SKM-1 treated with dmso at 0.1 percent for 144 hours (cell line): Measurements from ENCODE around the gene SLC37A1.

Source experiments
- DNase-seq: peaks from one replicate; lab custom pipeline; 2025; ENCODE audit not compliant: unreplicated experiment; lab: John Stamatoyannopoulos, UW

SLC37A1 gene

GRCh38 chr21:42590431-42591131 lies 76.9 kb downstream of the SLC37A1 start:
- DNase-seq, result no peak

GRCh38 chr21:42591170-42591869 lies 77.7 kb downstream of the SLC37A1 start:
- DNase-seq, result no peak

- no peak for DNase-seq
Measured at GRCh38 chr21:42592156-42592820, 78.6 kb downstream of the SLC37A1 start.

- DNase-seq, result no peak
Measured at GRCh38 chr21:42593007-42593814, 79.6 kb downstream of the SLC37A1 start.

- no peak for DNase-seq
Measured at GRCh38 chr21:42594616-42595282, 81.1 kb downstream of the SLC37A1 start.

GRCh38 chr21:42595283-42596187 lies 81.9 kb downstream of the SLC37A1 start:
- no peak for DNase-seq

GRCh38 chr21:42596657-42597056 lies 83.0 kb downstream of the SLC37A1 start:
- no peak for DNase-seq

- DNase-seq, result no peak
Measured at GRCh38 chr21:42597487-42598158, 84.0 kb downstream of the SLC37A1 start.

- DNase-seq, result no peak
Measured at GRCh38 chr21:42598159-42598735, 84.6 kb downstream of the SLC37A1 start.

GRCh38 chr21:42599486-42599885 lies 85.8 kb downstream of the SLC37A1 start:
- DNase-seq, result no peak

GRCh38 chr21:42599962-42600361 lies 86.3 kb downstream of the SLC37A1 start:
- no peak for DNase-seq

GRCh38 chr21:42601656-42602055 lies 88.0 kb downstream of the SLC37A1 start:
- no peak for DNase-seq

- no peak for DNase-seq
Measured at GRCh38 chr21:42607102-42607501, 93.5 kb downstream of the SLC37A1 start.

- no peak for DNase-seq
Measured at GRCh38 chr21:42607525-42608102, 94.0 kb downstream of the SLC37A1 start.

GRCh38 chr21:42608446-42608845 lies 94.8 kb downstream of the SLC37A1 start:
- DNase-seq, result no peak

GRCh38 chr21:42609811-42610210 lies 96.2 kb downstream of the SLC37A1 start:
- DNase-seq, result no peak

GRCh38 chr21:42611852-42612251 lies 98.2 kb downstream of the SLC37A1 start:
- DNase-seq, result no peak

- no peak for DNase-seq
Measured at GRCh38 chr21:42612390-42612789, 98.7 kb downstream of the SLC37A1 start.
